ENCODE results near the gene IRF9. TPM values are rescaled to one million over a fixed set of nuclear protein-coding genes. Genes with fewer than 3 reads are reported as not detected.

Gene IRF9
- total and polyA plus RNA-seq, 2 of the 13 experiments (the other 11 are each of a cell fraction or from before 2014, with no cell fraction given), result 14.9 to 49.7 TPM

DNA sequence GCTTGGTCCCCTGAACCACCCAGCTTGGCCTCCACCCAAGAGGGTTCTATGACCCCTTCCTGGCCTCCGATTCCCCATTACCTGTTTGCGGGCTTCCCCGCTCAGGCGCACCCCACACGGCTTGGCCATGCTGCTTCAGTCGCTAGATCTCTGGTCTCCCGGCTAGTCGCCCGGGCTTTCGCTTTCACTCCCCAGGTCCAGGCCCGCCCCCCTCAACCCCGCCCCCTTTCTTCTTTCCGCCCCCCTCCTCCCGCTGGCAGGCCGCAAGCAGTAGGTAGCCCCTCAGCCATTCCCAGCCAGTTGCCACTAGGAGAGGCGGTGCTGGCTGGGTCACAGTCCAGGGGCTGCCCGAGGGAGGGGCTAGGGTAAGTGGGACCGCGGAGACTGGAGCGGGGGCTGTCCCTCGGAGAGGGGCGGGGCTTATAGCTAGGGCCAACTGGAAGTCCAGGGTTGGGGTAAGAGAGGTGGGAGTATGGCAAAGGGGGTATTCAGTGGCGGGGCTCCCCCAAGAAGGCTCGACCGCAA lies 14.6 kb upstream of the IRF9 start, which contains the start of gene PSME2 (continued):
- TF ChIP-seq, protein P1, sequence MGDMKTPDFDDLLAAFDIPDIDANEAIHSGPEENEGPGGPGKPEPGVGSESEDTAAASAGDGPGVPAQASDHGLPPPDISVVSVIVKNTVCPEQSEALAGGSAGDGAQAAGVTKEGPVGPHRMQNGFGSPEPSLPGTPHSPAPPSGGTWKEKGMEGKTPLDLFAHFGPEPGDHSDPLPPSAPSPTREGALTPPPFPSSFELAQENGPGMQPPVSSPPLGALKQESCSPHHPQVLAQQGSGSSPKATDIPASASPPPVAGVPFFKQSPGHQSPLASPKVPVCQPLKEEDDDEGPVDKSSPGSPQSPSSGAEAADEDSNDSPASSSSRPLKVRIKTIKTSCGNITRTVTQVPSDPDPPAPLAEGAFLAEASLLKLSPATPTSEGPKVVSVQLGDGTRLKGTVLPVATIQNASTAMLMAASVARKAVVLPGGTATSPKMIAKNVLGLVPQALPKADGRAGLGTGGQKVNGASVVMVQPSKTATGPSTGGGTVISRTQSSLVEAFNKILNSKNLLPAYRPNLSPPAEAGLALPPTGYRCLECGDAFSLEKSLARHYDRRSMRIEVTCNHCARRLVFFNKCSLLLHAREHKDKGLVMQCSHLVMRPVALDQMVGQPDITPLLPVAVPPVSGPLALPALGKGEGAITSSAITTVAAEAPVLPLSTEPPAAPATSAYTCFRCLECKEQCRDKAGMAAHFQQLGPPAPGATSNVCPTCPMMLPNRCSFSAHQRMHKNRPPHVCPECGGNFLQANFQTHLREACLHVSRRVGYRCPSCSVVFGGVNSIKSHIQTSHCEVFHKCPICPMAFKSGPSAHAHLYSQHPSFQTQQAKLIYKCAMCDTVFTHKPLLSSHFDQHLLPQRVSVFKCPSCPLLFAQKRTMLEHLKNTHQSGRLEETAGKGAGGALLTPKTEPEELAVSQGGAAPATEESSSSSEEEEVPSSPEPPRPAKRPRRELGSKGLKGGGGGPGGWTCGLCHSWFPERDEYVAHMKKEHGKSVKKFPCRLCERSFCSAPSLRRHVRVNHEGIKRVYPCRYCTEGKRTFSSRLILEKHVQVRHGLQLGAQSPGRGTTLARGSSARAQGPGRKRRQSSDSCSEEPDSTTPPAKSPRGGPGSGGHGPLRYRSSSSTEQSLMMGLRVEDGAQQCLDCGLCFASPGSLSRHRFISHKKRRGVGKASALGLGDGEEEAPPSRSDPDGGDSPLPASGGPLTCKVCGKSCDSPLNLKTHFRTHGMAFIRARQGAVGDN (CRISPR knock-in tag; IDR thresholded peaks at IDR 0.05), result peak; percentile 83
- TF ChIP-seq SMC3 (IDR thresholded peaks at IDR 0.05; ENCODE audit: low read length) (no peak), NAIF1 (CRISPR knock-in tag; IDR thresholded peaks at IDR 0.05; ENCODE audit: borderline replicate concordance) (no peak), HNRNPLL (IDR thresholded peaks at IDR 0.05; ENCODE audit: low read depth, low read length, poor library complexity, severe bottlenecking) (peak; percentile 87), ZFY (CRISPR knock-in tag; IDR thresholded peaks at IDR 0.05) (no peak), SNRNP70 (IDR thresholded peaks at IDR 0.05; ENCODE audit: low read depth, low read length) (no peak), RFX1 (IDR thresholded peaks at IDR 0.05) (no peak), IRF2 (CRISPR knock-in tag; IDR thresholded peaks at IDR 0.05) (peak; percentile 99), ARHGAP35 (CRISPR knock-in tag; IDR thresholded peaks at IDR 0.05; ENCODE audit: borderline replicate concordance) (no peak; the same call in 1 of the 2 replicates), NFIB (CRISPR knock-in tag; IDR thresholded peaks at IDR 0.05; ENCODE audit: borderline replicate concordance) (no peak)
- TF ChIP-seq, protein P2, sequence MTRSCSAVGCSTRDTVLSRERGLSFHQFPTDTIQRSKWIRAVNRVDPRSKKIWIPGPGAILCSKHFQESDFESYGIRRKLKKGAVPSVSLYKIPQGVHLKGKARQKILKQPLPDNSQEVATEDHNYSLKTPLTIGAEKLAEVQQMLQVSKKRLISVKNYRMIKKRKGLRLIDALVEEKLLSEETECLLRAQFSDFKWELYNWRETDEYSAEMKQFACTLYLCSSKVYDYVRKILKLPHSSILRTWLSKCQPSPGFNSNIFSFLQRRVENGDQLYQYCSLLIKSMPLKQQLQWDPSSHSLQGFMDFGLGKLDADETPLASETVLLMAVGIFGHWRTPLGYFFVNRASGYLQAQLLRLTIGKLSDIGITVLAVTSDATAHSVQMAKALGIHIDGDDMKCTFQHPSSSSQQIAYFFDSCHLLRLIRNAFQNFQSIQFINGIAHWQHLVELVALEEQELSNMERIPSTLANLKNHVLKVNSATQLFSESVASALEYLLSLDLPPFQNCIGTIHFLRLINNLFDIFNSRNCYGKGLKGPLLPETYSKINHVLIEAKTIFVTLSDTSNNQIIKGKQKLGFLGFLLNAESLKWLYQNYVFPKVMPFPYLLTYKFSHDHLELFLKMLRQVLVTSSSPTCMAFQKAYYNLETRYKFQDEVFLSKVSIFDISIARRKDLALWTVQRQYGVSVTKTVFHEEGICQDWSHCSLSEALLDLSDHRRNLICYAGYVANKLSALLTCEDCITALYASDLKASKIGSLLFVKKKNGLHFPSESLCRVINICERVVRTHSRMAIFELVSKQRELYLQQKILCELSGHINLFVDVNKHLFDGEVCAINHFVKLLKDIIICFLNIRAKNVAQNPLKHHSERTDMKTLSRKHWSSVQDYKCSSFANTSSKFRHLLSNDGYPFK (CRISPR knock-in tag; IDR thresholded peaks at IDR 0.05; ENCODE audit: borderline replicate concordance), result peak; percentile 89; the same call in 1 of the 2 replicates
- TF ChIP-seq, protein P3, sequence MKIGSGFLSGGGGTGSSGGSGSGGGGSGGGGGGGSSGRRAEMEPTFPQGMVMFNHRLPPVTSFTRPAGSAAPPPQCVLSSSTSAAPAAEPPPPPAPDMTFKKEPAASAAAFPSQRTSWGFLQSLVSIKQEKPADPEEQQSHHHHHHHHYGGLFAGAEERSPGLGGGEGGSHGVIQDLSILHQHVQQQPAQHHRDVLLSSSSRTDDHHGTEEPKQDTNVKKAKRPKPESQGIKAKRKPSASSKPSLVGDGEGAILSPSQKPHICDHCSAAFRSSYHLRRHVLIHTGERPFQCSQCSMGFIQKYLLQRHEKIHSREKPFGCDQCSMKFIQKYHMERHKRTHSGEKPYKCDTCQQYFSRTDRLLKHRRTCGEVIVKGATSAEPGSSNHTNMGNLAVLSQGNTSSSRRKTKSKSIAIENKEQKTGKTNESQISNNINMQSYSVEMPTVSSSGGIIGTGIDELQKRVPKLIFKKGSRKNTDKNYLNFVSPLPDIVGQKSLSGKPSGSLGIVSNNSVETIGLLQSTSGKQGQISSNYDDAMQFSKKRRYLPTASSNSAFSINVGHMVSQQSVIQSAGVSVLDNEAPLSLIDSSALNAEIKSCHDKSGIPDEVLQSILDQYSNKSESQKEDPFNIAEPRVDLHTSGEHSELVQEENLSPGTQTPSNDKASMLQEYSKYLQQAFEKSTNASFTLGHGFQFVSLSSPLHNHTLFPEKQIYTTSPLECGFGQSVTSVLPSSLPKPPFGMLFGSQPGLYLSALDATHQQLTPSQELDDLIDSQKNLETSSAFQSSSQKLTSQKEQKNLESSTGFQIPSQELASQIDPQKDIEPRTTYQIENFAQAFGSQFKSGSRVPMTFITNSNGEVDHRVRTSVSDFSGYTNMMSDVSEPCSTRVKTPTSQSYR (CRISPR knock-in tag; IDR thresholded peaks at IDR 0.05; ENCODE audit: borderline replicate concordance), result peak; percentile 48; the same call in 1 of the 2 replicates
- TF ChIP-seq, protein P4, sequence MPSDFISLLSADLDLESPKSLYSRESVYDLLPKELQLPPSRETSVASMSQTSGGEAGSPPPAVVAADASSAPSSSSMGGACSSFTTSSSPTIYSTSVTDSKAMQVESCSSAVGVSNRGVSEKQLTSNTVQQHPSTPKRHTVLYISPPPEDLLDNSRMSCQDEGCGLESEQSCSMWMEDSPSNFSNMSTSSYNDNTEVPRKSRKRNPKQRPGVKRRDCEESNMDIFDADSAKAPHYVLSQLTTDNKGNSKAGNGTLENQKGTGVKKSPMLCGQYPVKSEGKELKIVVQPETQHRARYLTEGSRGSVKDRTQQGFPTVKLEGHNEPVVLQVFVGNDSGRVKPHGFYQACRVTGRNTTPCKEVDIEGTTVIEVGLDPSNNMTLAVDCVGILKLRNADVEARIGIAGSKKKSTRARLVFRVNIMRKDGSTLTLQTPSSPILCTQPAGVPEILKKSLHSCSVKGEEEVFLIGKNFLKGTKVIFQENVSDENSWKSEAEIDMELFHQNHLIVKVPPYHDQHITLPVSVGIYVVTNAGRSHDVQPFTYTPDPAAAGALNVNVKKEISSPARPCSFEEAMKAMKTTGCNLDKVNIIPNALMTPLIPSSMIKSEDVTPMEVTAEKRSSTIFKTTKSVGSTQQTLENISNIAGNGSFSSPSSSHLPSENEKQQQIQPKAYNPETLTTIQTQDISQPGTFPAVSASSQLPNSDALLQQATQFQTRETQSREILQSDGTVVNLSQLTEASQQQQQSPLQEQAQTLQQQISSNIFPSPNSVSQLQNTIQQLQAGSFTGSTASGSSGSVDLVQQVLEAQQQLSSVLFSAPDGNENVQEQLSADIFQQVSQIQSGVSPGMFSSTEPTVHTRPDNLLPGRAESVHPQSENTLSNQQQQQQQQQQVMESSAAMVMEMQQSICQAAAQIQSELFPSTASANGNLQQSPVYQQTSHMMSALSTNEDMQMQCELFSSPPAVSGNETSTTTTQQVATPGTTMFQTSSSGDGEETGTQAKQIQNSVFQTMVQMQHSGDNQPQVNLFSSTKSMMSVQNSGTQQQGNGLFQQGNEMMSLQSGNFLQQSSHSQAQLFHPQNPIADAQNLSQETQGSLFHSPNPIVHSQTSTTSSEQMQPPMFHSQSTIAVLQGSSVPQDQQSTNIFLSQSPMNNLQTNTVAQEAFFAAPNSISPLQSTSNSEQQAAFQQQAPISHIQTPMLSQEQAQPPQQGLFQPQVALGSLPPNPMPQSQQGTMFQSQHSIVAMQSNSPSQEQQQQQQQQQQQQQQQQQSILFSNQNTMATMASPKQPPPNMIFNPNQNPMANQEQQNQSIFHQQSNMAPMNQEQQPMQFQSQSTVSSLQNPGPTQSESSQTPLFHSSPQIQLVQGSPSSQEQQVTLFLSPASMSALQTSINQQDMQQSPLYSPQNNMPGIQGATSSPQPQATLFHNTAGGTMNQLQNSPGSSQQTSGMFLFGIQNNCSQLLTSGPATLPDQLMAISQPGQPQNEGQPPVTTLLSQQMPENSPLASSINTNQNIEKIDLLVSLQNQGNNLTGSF (CRISPR knock-in tag; IDR thresholded peaks at IDR 0.05), result peak; percentile 86

Measured in HepG2 (cell line).